Gastroesophageal sphincter (tissue), 4 donors: ENCODE data around the gene PHF19. TPM values are rescaled to one million over a fixed set of nuclear protein-coding genes. Genes with fewer than 3 reads are reported as not detected.

ENCODE experiments used
- ATAC-seq: fragments of 150-250 bp; one replicate; pipeline ENCODE4 v1.9.1; 2016; ENCODE audit warnings: mild to moderate bottlenecking, moderate library complexity
- H3K27ac ChIP-seq, 4 donors: fragments of 200-600 bp; sonication (generic) in 3 of 4; 1 replicate in 3 of 4; 2 replicates in 1 of 4; pipeline ENCODE4 v1.5.1; 2016 to 2019
- H3K27me3 ChIP-seq: fragments of 200-600 bp; sonication (generic); one replicate; pipeline ENCODE4 v1.5.1; 2019
- H3K36me3 ChIP-seq, 2 donors: fragments of 200-600 bp; sonication (generic); one replicate each; pipeline ENCODE4 v1.5.1; 2019; ENCODE audit warnings: control low read depth in 1 of 2
- H3K4me1 ChIP-seq, 3 donors: fragments of 200-600 bp; sonication (generic); 1 replicate in 2 of 3; 2 replicates in 1 of 3; pipeline ENCODE4 v1.5.1; 2016 to 2019; ENCODE audit warnings: control low read depth in 2 of 3
- H3K4me3 ChIP-seq, 2 donors: fragments of 200-600 bp; sonication (generic); one replicate each; pipeline ENCODE4 v1.5.1; 2019; ENCODE audit warnings: mild to moderate bottlenecking in 1 of 2, moderate library complexity in 1 of 2
- H3K9me3 ChIP-seq, 3 donors: fragments of 200-600 bp; sonication (generic); one replicate each; pipeline ENCODE4 v1.5.1; 2017 to 2019; ENCODE audit warnings: control low read depth in 2 of 3
- CTCF ChIP-seq, 4 experiments: fragments of 200-600 bp in 2 of 4; fragments of 450-650 bp in 2 of 4; sonication (generic) in 1 of 4; IDR thresholded peaks; one replicate each; pipeline ENCODE4 v1.5.1; 2017 to 2019; ENCODE audit warnings: antibody characterized with exemption in 4 of 4, mild to moderate bottlenecking in 2 of 4, moderate library complexity in 2 of 4
- EP300 ChIP-seq: sonication (generic); formaldehyde crosslinking; IDR thresholded peaks from one replicate; pipeline ENCODE4 v1.6.1; 2017; ENCODE audit warnings: antibody characterized with exemption, mild to moderate bottlenecking
- POLR2A ChIP-seq, 2 donors: fragments of 450-650 bp; IDR thresholded peaks; one replicate each; pipeline ENCODE4 v1.6.1; 2017; ENCODE audit warnings: antibody characterized with exemption in 2 of 2, mild to moderate bottlenecking in 2 of 2, moderate library complexity in 1 of 2
- POLR2AphosphoS5 ChIP-seq: sonication (generic); formaldehyde crosslinking; IDR thresholded peaks from one replicate; pipeline ENCODE4 v1.6.1; 2017; ENCODE audit warnings: antibody characterized with exemption
- WGBS, 2 donors: methylation state at CpG; one replicate each; pipeline ENCODE4 v1.1.5; 2018; ENCODE audit warnings: low coverage in 1 of 2; 5-methylcytosine and 5-hydroxymethylcytosine counted together
- total RNA-seq, 4 donors: library from RNA; depleted of rRNA; stranded (reverse); fragments of >200 nt; gene quantifications; one replicate each; pipeline ENCODE4 v1.1.0, GENCODE V29; 2016

The PHF19 gene
- total RNA-seq, 4 donors from 2014 or later: 27.0 to 82.5 (median 54.3) TPM

DNA sequence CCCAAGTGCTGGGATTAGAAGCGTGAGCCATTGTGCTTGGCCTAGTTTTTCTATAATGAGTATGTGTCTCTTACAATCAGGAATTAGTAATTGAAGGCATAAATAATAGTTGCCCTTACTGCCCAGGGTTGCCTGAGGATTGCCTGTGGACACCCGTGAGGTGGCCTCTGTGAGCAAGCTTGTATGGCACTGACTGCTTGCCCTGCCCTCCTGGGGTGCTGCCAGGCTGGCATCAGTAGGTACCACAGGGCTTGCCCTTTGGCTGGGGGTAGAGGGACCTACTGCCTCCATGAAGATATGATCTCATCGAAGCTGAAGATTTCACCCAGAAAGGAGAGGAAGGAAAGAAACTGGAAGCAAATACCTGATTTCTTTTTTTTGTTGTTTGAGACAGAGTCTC lies 23.8 kb upstream of the PHF19 start:
- TF ChIP-seq POLR2A (IDR thresholded peaks at IDR 0.05) (no peak), POLR2AphosphoS5 (no peak), EP300 (no peak), CTCF (IDR thresholded peaks at IDR 0.05) (no peak)
- no peak overlapping the region for H3K4me3 ChIP-seq
- no peaks in the 10 kb centered on the region for H3K9me3 ChIP-seq
- ATAC-seq: no peak
- H3K27me3 ChIP-seq: no peaks in the 10 kb centered on the region
- 60 to 67% methylated on average over 1 of the region's 3 CpGs for WGBS, 2 donors
- peaks cover 0 to 14% (median 3%) of the 10 kb centered on the region in 3 donors for H3K4me1 ChIP-seq
- peaks cover 0 to 16% of the 10 kb centered on the region in 2 donors for H3K36me3 ChIP-seq
- H3K27ac ChIP-seq: no peak overlapping the region

- H3K27ac ChIP-seq: no peak overlapping the region
- no peak for TF ChIP-seq POLR2AphosphoS5
- no peak for TF ChIP-seq CTCF (IDR thresholded peaks at IDR 0.05)
- TF ChIP-seq POLR2A (IDR thresholded peaks at IDR 0.05): no peak
- TF ChIP-seq EP300: no peak
- no peak overlapping the region for H3K4me3 ChIP-seq
- no peaks in the 10 kb centered on the region for H3K27me3 ChIP-seq
- peaks cover 0 to 26% (median 3%) of the 10 kb centered on the region in 3 donors for H3K4me1 ChIP-seq
- H3K36me3 ChIP-seq: peaks cover 0 to 9% of the 10 kb centered on the region in 2 donors
- no peak for ATAC-seq
- H3K9me3 ChIP-seq: no peaks in the 10 kb centered on the region
- WGBS, 2 donors: 80 to 89% methylated on average over 1 to 6 of the region's 6 CpGs
Measured at GRCh38 chr9:120899490-120900068, 22.6 kb upstream of the PHF19 start.

DNA sequence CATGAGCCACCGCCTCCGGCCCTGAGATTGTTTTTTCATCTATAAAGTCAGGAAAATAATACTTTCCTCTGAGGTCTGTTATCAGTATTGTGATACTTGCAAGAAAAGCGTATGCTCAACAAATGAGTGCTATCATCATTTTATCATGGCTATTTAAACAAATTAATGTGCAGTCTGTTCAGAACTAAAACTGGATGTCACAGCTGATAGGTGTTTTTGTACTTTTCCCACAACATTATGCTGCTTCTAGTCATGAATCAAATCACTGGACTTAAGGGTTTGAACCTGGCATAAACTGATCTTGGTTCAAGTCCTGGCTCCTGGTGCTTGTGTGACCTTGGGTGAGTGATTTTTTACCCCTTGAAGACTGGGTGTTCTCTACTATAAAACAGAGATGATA lies 21.4 kb upstream of the PHF19 start:
- TF ChIP-seq POLR2A (IDR thresholded peaks at IDR 0.05) (no peak), POLR2AphosphoS5 (no peak)
- Histone ChIP-seq H3K9me3 (no peaks in the 10 kb centered on the region), H3K4me3 (no peak overlapping the region), H3K36me3 (no peaks in the 10 kb centered on the region), H3K27me3 (no peaks in the 10 kb centered on the region), H3K4me1 (peaks cover 0 to 38% (median 8%) of the 10 kb centered on the region in 3 donors), H3K27ac (no peak overlapping the region)
- ATAC-seq: no peak
- WGBS, 2 donors: 67 to 93% methylated on average over 2 to 3 of the region's 3 CpGs

GRCh38 chr9:120895951-120896350 lies 19.0 kb upstream of the PHF19 start:
- Histone ChIP-seq H3K4me1 (peaks cover 0 to 62% (median 8%) of the 10 kb centered on the region in 3 donors), H3K4me3 (no peak overlapping the region), H3K27ac (no peak overlapping the region), H3K36me3 (no peaks in the 10 kb centered on the region), H3K27me3 (no peaks in the 10 kb centered on the region), H3K9me3 (no peaks in the 10 kb centered on the region)
- ATAC-seq: no peak
- 81 to 100% methylated on average over 2 of the region's 2 CpGs for WGBS, 2 donors
- TF ChIP-seq POLR2A (IDR thresholded peaks at IDR 0.05) (no peak), EP300 (no peak), POLR2AphosphoS5 (no peak), CTCF (IDR thresholded peaks at IDR 0.05) (no peak)

DNA sequence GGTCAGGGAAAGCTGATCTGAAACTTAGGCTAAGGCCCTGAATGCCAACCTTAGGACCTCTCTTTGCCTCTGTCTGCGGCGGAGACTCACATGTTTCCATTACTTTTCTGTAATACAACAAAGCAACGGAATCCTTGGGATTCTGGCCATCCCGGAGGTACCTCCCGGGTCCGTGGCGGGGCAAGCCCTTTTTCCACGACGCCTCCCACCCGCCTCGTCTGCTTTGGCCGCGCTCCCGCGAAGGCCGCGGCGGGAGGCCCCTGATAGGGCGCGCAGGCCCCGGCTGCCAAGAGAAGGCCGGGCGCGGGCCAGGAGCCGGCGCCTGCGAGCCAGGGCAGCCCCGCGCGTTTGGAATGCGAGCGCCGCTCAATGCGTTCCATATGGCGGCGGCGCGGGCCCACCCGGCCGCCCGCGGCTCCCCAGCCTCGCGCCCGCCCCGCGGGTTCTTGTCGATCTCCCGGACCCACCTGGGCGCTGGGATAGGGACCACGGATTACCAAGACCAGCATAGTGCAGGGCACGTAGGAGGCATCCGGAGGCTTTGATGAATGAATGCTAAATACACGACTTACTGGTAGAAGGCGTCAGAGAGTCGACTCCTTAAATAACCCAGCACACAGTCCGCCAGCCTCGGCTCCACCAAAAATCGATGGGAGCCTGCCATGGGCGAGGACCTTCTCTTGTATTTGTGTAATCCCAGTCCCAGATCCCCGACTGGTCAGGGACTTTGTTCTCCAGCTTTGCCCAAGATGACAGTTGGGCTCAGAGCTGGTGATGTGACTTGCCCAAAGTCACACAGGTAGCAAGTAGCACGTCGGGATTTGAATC lies 17.5 kb upstream of the PHF19 start:
- H3K36me3 ChIP-seq: no peaks in the 10 kb centered on the region
- no peaks in the 10 kb centered on the region for H3K27me3 ChIP-seq
- no peak for TF ChIP-seq POLR2A (IDR thresholded peaks at IDR 0.05)
- peak in 2 of 4 experiments; percentile 5 to 36 for TF ChIP-seq CTCF (IDR thresholded peaks at IDR 0.05)
- peak; percentile 59 for TF ChIP-seq POLR2AphosphoS5
- ATAC-seq: peak; percentile 79
- peaks cover 0 to 77% (median 8%) of the 10 kb centered on the region in 3 donors for H3K4me1 ChIP-seq
- peak overlapping the region; percentile 7 to 50 for H3K4me3 ChIP-seq
- 19 to 20% methylated on average over 10 of the region's 63 CpGs for WGBS, 2 donors
- no peaks in the 10 kb centered on the region for H3K9me3 ChIP-seq
- peak overlapping the region; percentile 31 to 90 (median 83) for H3K27ac ChIP-seq
